Mesenchymal stem cell (in vitro differentiated cells and primary cell): ENCODE results near the gene IL22RA2.

Source experiments
- DNase-seq: peaks from one replicate; pipeline ENCODE4 v3.0.0-alpha.2; 2013
- H2AFZ ChIP-seq: one replicate; pipeline ENCODE4 v1.6.1; 2013; ENCODE audit warnings: low read depth, mild to moderate bottlenecking, control low read depth, inconsistent platforms, low read length, moderate library complexity
- H2AK5ac ChIP-seq: 2 replicates; pipeline ENCODE4 v1.6.1; 2013; ENCODE audit warnings: low read length, moderate library complexity, mild to moderate bottlenecking, inconsistent platforms; ENCODE audit not compliant: severe bottlenecking
- H2BK120ac ChIP-seq: one replicate; pipeline ENCODE4 v1.6.1; 2013; ENCODE audit warnings: low read depth, mild to moderate bottlenecking, inconsistent platforms, low read length, moderate library complexity
- H2BK12ac ChIP-seq, 2 experiments: one replicate each; pipeline ENCODE4 v1.6.1; 2013; ENCODE audit warnings: inconsistent platforms in 2 of 2, low read length in 2 of 2, mild to moderate bottlenecking in 2 of 2, moderate library complexity in 2 of 2, control low read depth in 1 of 2
- H2BK15ac ChIP-seq: one replicate; pipeline ENCODE4 v1.6.1; 2013; ENCODE audit warnings: mild to moderate bottlenecking, low read depth, inconsistent platforms; ENCODE audit not compliant: poor library complexity, severe bottlenecking
- H2BK5ac ChIP-seq: 2 replicates; pipeline ENCODE4 v1.6.1; 2013; ENCODE audit warnings: low read depth, mild to moderate bottlenecking, low read length, control low read depth, inconsistent platforms; ENCODE audit not compliant: poor library complexity, severe bottlenecking
- H3K14ac ChIP-seq, 2 experiments: one replicate each; pipeline ENCODE4 v1.6.1; 2013; ENCODE audit warnings: inconsistent platforms in 2 of 2, low read length in 2 of 2, control low read depth in 1 of 2, mild to moderate bottlenecking in 1 of 2, moderate library complexity in 1 of 2
- H3K18ac ChIP-seq, 2 experiments: one replicate each; pipeline ENCODE4 v1.6.1; 2013; ENCODE audit warnings: inconsistent platforms in 2 of 2, low read length in 2 of 2, control low read depth in 1 of 2, low read depth in 1 of 2, mild to moderate bottlenecking in 1 of 2
- H3K23ac ChIP-seq, 2 experiments: one replicate each; pipeline ENCODE4 v1.6.1; 2013; ENCODE audit warnings: inconsistent platforms in 2 of 2, low read length in 2 of 2, mild to moderate bottlenecking in 2 of 2, moderate library complexity in 2 of 2, control low read depth in 1 of 2
- H3K27ac ChIP-seq: 2 replicates; pipeline ENCODE4 v1.5.1; 2013; ENCODE audit warnings: mild to moderate bottlenecking, moderate library complexity, low read length, control low read depth, inconsistent platforms; ENCODE audit not compliant: poor library complexity, severe bottlenecking
- H3K27me3 ChIP-seq, 2 experiments: 2 replicates each; pipeline versions ENCODE4 v1.6.1 to v1.7.0; 2013; ENCODE audit warnings: low read length in 2 of 2, mild to moderate bottlenecking in 2 of 2, moderate library complexity in 2 of 2, control low read depth in 1 of 2, inconsistent platforms in 1 of 2; ENCODE audit not compliant: control insufficient read depth in 1 of 2, insufficient read depth in 1 of 2
- H3K36me3 ChIP-seq, 2 experiments: 2 replicates each; pipeline versions ENCODE4 v1.6.1 to v1.7.0; 2013; ENCODE audit warnings: low read length in 2 of 2, control low read depth in 1 of 2, inconsistent platforms in 1 of 2, low read depth in 1 of 2, mild to moderate bottlenecking in 1 of 2; ENCODE audit not compliant: insufficient read depth in 2 of 2, control insufficient read depth in 1 of 2
- H3K4ac ChIP-seq, 2 experiments: one replicate each; pipeline ENCODE4 v1.6.1; 2013; ENCODE audit warnings: inconsistent platforms in 2 of 2, low read length in 2 of 2, mild to moderate bottlenecking in 2 of 2, moderate library complexity in 2 of 2, control low read depth in 1 of 2, low read depth in 1 of 2
- H3K4me1 ChIP-seq: 2 replicates; pipeline ENCODE4 v1.6.1; 2013; ENCODE audit warnings: low read depth, low read length, control low read depth; ENCODE audit not compliant: control insufficient read depth, insufficient read depth
- H3K4me2 ChIP-seq: 2 replicates; pipeline ENCODE4 v1.6.1; 2013; ENCODE audit warnings: low read length, mild to moderate bottlenecking, inconsistent platforms; ENCODE audit not compliant: poor library complexity, severe bottlenecking
- H3K4me3 ChIP-seq, 2 experiments: 2 replicates each; pipeline versions ENCODE4 v1.5.1 to v1.7.0; 2013; ENCODE audit warnings: low read length in 2 of 2, mild to moderate bottlenecking in 2 of 2, control low read depth in 1 of 2, low read depth in 1 of 2; ENCODE audit not compliant: insufficient read depth in 1 of 2
- H3K79me1 ChIP-seq: replicated peaks from 2 replicates; pipeline ENCODE4 v1.6.1; 2013; ENCODE audit warnings: mild to moderate bottlenecking, control low read depth, low read length, inconsistent platforms; ENCODE audit not compliant: poor library complexity, severe bottlenecking
- H3K9ac ChIP-seq: 2 replicates; pipeline ENCODE4 v1.7.0; 2013; ENCODE audit warnings: mild to moderate bottlenecking, low read length, moderate library complexity
- H3K9me3 ChIP-seq: 2 replicates; pipeline ENCODE4 v1.7.0; 2013; ENCODE audit warnings: mild to moderate bottlenecking, low read length; ENCODE audit not compliant: control insufficient read depth
- H4K8ac ChIP-seq: one replicate; pipeline ENCODE4 v1.6.1; 2013; ENCODE audit warnings: inconsistent platforms, mild to moderate bottlenecking, low read length, moderate library complexity
- H4K91ac ChIP-seq: one replicate; pipeline ENCODE4 v1.6.1; 2013; ENCODE audit warnings: mild to moderate bottlenecking, low read length, inconsistent platforms
- WGBS: methylation state at CpG from one replicate; pipeline ENCODE4 v1.1.7; 2013; ENCODE audit warnings: mixed read lengths; 5-methylcytosine and 5-hydroxymethylcytosine counted together

The IL22RA2 gene

GRCh38 chr6:137097057-137097456, 76.4 kb downstream of the IL22RA2 start:
- Histone ChIP-seq H2BK120ac (no peak overlapping the region), H3K27me3 (no peaks in the 10 kb centered on the region), H3K23ac (no peak overlapping the region), H3K4me3 (no peak overlapping the region), H3K18ac (no peak overlapping the region), H4K91ac (no peak overlapping the region), H3K27ac (no peak overlapping the region), H2BK12ac (no peak overlapping the region), H3K9me3 (no peaks in the 10 kb centered on the region), H3K79me1 (no peaks in the 10 kb centered on the region), H3K4ac (no peak overlapping the region), H2AK5ac (no peak overlapping the region), H3K4me2 (no peak overlapping the region), H3K36me3 (no peaks in the 10 kb centered on the region), H3K4me1 (no peaks in the 10 kb centered on the region), H3K9ac (no peak overlapping the region), H2BK15ac (no peak overlapping the region), H4K8ac (no peak overlapping the region), H2AFZ (no peak overlapping the region), H2BK5ac (no peak overlapping the region), H3K14ac (no peak overlapping the region)
- peak; percentile 6 for DNase-seq

GRCh38 chr6:137095651-137096238, 77.7 kb downstream of the IL22RA2 start:
- no peak overlapping the region for H4K91ac ChIP-seq
- no peaks in the 10 kb centered on the region for H3K9me3 ChIP-seq
- H2BK12ac ChIP-seq, result no peak overlapping the region
- no peaks in the 10 kb centered on the region for H3K27me3 ChIP-seq
- H4K8ac ChIP-seq, result no peak overlapping the region
- no peak overlapping the region for H3K14ac ChIP-seq
- H3K23ac ChIP-seq, result no peak overlapping the region
- H2BK120ac ChIP-seq, result no peak overlapping the region
- no peak overlapping the region for H2AFZ ChIP-seq
- H3K4me3 ChIP-seq, result no peak overlapping the region
- H3K4ac ChIP-seq, result no peak overlapping the region
- H3K18ac ChIP-seq, result no peak overlapping the region
- no peaks in the 10 kb centered on the region for H3K79me1 ChIP-seq
- no peak for DNase-seq
- H3K4me1 ChIP-seq, result no peaks in the 10 kb centered on the region
- H3K4me2 ChIP-seq, result no peak overlapping the region
- H3K9ac ChIP-seq, result no peak overlapping the region
- H3K36me3 ChIP-seq, result no peaks in the 10 kb centered on the region
- H3K27ac ChIP-seq, result no peak overlapping the region
- no peak overlapping the region for H2AK5ac ChIP-seq
- no peak overlapping the region for H2BK5ac ChIP-seq
- H2BK15ac ChIP-seq, result no peak overlapping the region

- H3K9me3 ChIP-seq, result no peaks in the 10 kb centered on the region
- no peak overlapping the region for H3K4ac ChIP-seq
- H2AK5ac ChIP-seq, result no peak overlapping the region
- H3K4me2 ChIP-seq, result no peak overlapping the region
- H3K23ac ChIP-seq, result no peak overlapping the region
- no peaks in the 10 kb centered on the region for H3K36me3 ChIP-seq
- H3K79me1 ChIP-seq, result no peaks in the 10 kb centered on the region
- H3K27me3 ChIP-seq, result peaks cover 0 to 5% of the 10 kb centered on the region in 2 experiments
- no peak overlapping the region for H2BK12ac ChIP-seq
- no peak overlapping the region for H3K27ac ChIP-seq
- no peak overlapping the region for H2BK5ac ChIP-seq
- no peak for DNase-seq
- H3K18ac ChIP-seq, result no peak overlapping the region
- H3K9ac ChIP-seq, result no peak overlapping the region
- H2BK15ac ChIP-seq, result no peak overlapping the region
- no peak overlapping the region for H4K8ac ChIP-seq
- no peaks in the 10 kb centered on the region for H3K4me1 ChIP-seq
- WGBS, result 87% methylated on average over 9 of the region's 10 CpGs
- H2BK120ac ChIP-seq, result no peak overlapping the region
- H3K4me3 ChIP-seq, result no peak overlapping the region
- no peak overlapping the region for H2AFZ ChIP-seq
- H3K14ac ChIP-seq, result no peak overlapping the region
- no peak overlapping the region for H4K91ac ChIP-seq
Observed at GRCh38 chr6:137095093-137095492, 78.4 kb downstream of the IL22RA2 start.

GRCh38 chr6:137094411-137095008, 78.9 kb downstream of the IL22RA2 start:
- peaks cover 0 to 7% of the 10 kb centered on the region in 2 experiments for H3K27me3 ChIP-seq
- H3K4me2 ChIP-seq, result no peak overlapping the region
- no peak overlapping the region for H2BK120ac ChIP-seq
- H4K8ac ChIP-seq, result no peak overlapping the region
- H3K4me1 ChIP-seq, result no peaks in the 10 kb centered on the region
- peak; percentile 71 for DNase-seq
- no peak overlapping the region for H2BK12ac ChIP-seq
- no peak overlapping the region for H3K23ac ChIP-seq
- no peak overlapping the region for H3K18ac ChIP-seq
- no peaks in the 10 kb centered on the region for H3K9me3 ChIP-seq
- no peak overlapping the region for H3K4me3 ChIP-seq
- H2BK15ac ChIP-seq, result no peak overlapping the region
- H4K91ac ChIP-seq, result no peak overlapping the region
- no peak overlapping the region for H3K4ac ChIP-seq
- H2AFZ ChIP-seq, result no peak overlapping the region
- H2BK5ac ChIP-seq, result no peak overlapping the region
- H2AK5ac ChIP-seq, result no peak overlapping the region
- 48% methylated on average over 2 of the region's 5 CpGs for WGBS
- H3K14ac ChIP-seq, result no peak overlapping the region
- H3K27ac ChIP-seq, result no peak overlapping the region
- H3K36me3 ChIP-seq, result no peaks in the 10 kb centered on the region
- H3K9ac ChIP-seq, result peak overlapping the region; percentile 12
- H3K79me1 ChIP-seq, result no peaks in the 10 kb centered on the region
